ENCODE results near the gene EFNA1. TPM values are rescaled to one million over a fixed set of nuclear protein-coding genes. Genes with fewer than 3 reads are reported as not detected.
A peak's percentile ranks its signal among the peaks of the same experiment; 100 is the strongest.

The EFNA1 gene
- total and polyA plus RNA-seq, 2 of the 4 experiments (the other 2 are of a cell fraction) = 0.90 to 1.6 TPM

- Histone ChIP-seq H4K91ac (ENCODE audit: insufficient read depth, low read depth, low read length) (no peak overlapping the region), H3K9me3 (ENCODE audit: control insufficient read depth, insufficient read depth, low read length) (no peaks in the 10 kb centered on the region), H2BK5ac (ENCODE audit: low read depth, low read length, poor library complexity, severe bottlenecking) (no peak overlapping the region), H2BK120ac (ENCODE audit: low read depth, low read length) (no peak overlapping the region), H3K4me1 (ENCODE audit: control insufficient read depth, insufficient read depth, low read length) (peaks cover 15% of the 10 kb centered on the region), H3K23ac (ENCODE audit: low read depth, low read length) (no peak overlapping the region), H3K27me3 (ENCODE audit: control insufficient read depth, insufficient read depth, low read length) (peaks cover 2% of the 10 kb centered on the region), H3K9me1 (ENCODE audit: insufficient read depth, low read length) (peaks cover 20% of the 10 kb centered on the region; the same call in 1 of the 2 replicates), H2AK9ac (replicated peaks; ENCODE audit: low read depth, low read length, poor library complexity) (no peak overlapping the region), H2BK20ac (ENCODE audit: low read depth, low read length) (no peak overlapping the region), H3K79me1 (ENCODE audit: low read depth in 1 of 2, low read length in 2 of 2) (peaks cover 16 to 35% of the 10 kb centered on the region in 2 experiments), H3K9ac (ENCODE audit: low read depth, low read length) (no peak overlapping the region), H3K36me3 (ENCODE audit: control insufficient read depth, insufficient read depth, low read length) (peaks cover 9% of the 10 kb centered on the region), H4K20me1 (ENCODE audit: insufficient read depth, low read length) (no peaks in the 10 kb centered on the region), H3K18ac (ENCODE audit: low read depth, low read length) (no peak overlapping the region), H3K4me3 (ENCODE audit: insufficient read depth, low read depth, low read length) (no peak overlapping the region), H2AK5ac (ENCODE audit: low read depth, low read length) (peak overlapping the region; percentile 34; the same call in 1 of the 2 replicates), H2AFZ (replicated peaks; ENCODE audit: low read length, poor library complexity) (no peak overlapping the region), H3K4me2 (ENCODE audit: low read depth, low read length) (no peak overlapping the region; the same call in 1 of the 2 replicates), H4K5ac (ENCODE audit: low read depth, low read length) (no peak overlapping the region), H3K14ac (replicated peaks; ENCODE audit: low read depth, low read length) (no peak overlapping the region), H2BK15ac (ENCODE audit: low read depth, low read length) (no peak overlapping the region), H3K56ac (ENCODE audit: extremely low read depth, insufficient read depth, low read length) (no peak overlapping the region), H4K8ac (ENCODE audit: low read depth in 2 of 2, low read length in 2 of 2) (peak overlapping the region in 1 of 2 experiments; percentile 94; a peak in 2 of 4 replicates), H3K4ac (ENCODE audit: low read depth, low read length) (no peak overlapping the region; the same call in 1 of the 2 replicates), H3K27ac (ENCODE audit: insufficient read depth, low read length) (no peak overlapping the region)
- intact Hi-C loops (cut with micrococcal nuclease) (no loop called here), dilution Hi-C loops (cut with HindIII; ENCODE audit: low sequenced_read_pairs, unreplicated experiment) (no loop called here), in situ Hi-C loops (cut with MboI; ENCODE audit: low sequenced_read_pairs) (no loop called here)
- whole genome bisulfite sequencing, 2 experiments (ENCODE audit: extremely low coverage in 2 of 2, insufficient read length in 1 of 2) = 67% methylated on average over 1 of the region's 1 CpG; no CpG with 5 or more reads in 1 of the 2 experiments
- CTCF ChIA-PET = no interaction called here
- no peak for TF ChIP-seq CEBPB (IDR thresholded peaks at IDR 0.05; ENCODE audit: low read depth, low read length)
- TF ChIP-seq POLR2A (IDR thresholded peaks at IDR 0.05; ENCODE audit: low read depth, low read length) = no peak
- no peak for TF ChIP-seq BHLHE40 (IDR thresholded peaks at IDR 0.05; ENCODE audit: low read depth, low read length)
- TF ChIP-seq NFE2L2 (IDR thresholded peaks at IDR 0.05; ENCODE audit: low read depth, low read length) = no peak
- TF ChIP-seq, protein P1, sequence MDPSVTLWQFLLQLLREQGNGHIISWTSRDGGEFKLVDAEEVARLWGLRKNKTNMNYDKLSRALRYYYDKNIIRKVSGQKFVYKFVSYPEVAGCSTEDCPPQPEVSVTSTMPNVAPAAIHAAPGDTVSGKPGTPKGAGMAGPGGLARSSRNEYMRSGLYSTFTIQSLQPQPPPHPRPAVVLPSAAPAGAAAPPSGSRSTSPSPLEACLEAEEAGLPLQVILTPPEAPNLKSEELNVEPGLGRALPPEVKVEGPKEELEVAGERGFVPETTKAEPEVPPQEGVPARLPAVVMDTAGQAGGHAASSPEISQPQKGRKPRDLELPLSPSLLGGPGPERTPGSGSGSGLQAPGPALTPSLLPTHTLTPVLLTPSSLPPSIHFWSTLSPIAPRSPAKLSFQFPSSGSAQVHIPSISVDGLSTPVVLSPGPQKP (IDR thresholded peaks at IDR 0.05; ENCODE audit: borderline replicate concordance, low read depth, low read length) = no peak
- TF ChIP-seq SMC3 (IDR thresholded peaks at IDR 0.05; ENCODE audit: low read depth, low read length) = no peak
- no peak for TF ChIP-seq MXI1 (IDR thresholded peaks at IDR 0.05; ENCODE audit: borderline replicate concordance, low read depth, low read length)
- TF ChIP-seq, protein P2, sequence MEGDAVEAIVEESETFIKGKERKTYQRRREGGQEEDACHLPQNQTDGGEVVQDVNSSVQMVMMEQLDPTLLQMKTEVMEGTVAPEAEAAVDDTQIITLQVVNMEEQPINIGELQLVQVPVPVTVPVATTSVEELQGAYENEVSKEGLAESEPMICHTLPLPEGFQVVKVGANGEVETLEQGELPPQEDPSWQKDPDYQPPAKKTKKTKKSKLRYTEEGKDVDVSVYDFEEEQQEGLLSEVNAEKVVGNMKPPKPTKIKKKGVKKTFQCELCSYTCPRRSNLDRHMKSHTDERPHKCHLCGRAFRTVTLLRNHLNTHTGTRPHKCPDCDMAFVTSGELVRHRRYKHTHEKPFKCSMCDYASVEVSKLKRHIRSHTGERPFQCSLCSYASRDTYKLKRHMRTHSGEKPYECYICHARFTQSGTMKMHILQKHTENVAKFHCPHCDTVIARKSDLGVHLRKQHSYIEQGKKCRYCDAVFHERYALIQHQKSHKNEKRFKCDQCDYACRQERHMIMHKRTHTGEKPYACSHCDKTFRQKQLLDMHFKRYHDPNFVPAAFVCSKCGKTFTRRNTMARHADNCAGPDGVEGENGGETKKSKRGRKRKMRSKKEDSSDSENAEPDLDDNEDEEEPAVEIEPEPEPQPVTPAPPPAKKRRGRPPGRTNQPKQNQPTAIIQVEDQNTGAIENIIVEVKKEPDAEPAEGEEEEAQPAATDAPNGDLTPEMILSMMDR (conservative IDR thresholded peaks at IDR 0.05; ENCODE audit: low read depth, low read length) = no peak
- no peak for TF ChIP-seq RAD21 (IDR thresholded peaks at IDR 0.05; ENCODE audit: low read length)
- TF ChIP-seq CHD1 (IDR thresholded peaks at IDR 0.05; ENCODE audit: low read depth, low read length) = no peak
- no peak for TF ChIP-seq RFX5 (IDR thresholded peaks at IDR 0.05; ENCODE audit: low read depth, low read length)
- TF ChIP-seq, protein P3, sequence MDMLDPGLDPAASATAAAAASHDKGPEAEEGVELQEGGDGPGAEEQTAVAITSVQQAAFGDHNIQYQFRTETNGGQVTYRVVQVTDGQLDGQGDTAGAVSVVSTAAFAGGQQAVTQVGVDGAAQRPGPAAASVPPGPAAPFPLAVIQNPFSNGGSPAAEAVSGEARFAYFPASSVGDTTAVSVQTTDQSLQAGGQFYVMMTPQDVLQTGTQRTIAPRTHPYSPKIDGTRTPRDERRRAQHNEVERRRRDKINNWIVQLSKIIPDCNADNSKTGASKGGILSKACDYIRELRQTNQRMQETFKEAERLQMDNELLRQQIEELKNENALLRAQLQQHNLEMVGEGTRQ (IDR thresholded peaks at IDR 0.05; ENCODE audit: low read depth, low read length) = no peak
- TF ChIP-seq FOS (IDR thresholded peaks at IDR 0.05; ENCODE audit: low read depth, low read length) = no peak
- TF ChIP-seq RCOR1 (IDR thresholded peaks at IDR 0.05; ENCODE audit: insufficient replicate concordance, low read length) = no peak
- no peak for TF ChIP-seq MAFK (IDR thresholded peaks at IDR 0.05; ENCODE audit: low read depth, low read length)
- DNase-seq (no peak), ATAC-seq (ENCODE audit: low read depth) (no peak)
- BruUV-seq (replicated peaks) = no TSS peak
- POLR2A ChIA-PET (ENCODE audit: unreplicated experiment) = no interaction called here
Measured at GRCh38 chr1:155134322-155134721, 6.6 kb downstream of the EFNA1 start.
